GM23248 (cell line): ENCODE results near the gene IGFALS.

Experiments
- EZH2 ChIP-seq: fragments of 200-600 bp; sonication (generic); IDR thresholded peaks from 2 replicates; pipeline ENCODE4 v1.6.1; 2018; ENCODE audit warnings: antibody characterized with exemption, mild to moderate bottlenecking; ENCODE audit not compliant: insufficient read depth, poor library complexity, severe bottlenecking
- EZH2phosphoT487 ChIP-seq: fragments of 200-600 bp; sonication (generic); IDR thresholded peaks from 2 replicates; pipeline ENCODE4 v1.6.1; 2018; ENCODE audit warnings: antibody characterized with exemption, moderate library complexity, mild to moderate bottlenecking, low read depth; ENCODE audit not compliant: insufficient read depth

- TF ChIP-seq EZH2 (no peak), EZH2phosphoT487 (no peak)
These were observed 49.8 kb downstream of the IGFALS start for GRCh38 chr16:1743376-1744337.
